Kidney capillary endothelial cell (primary cell): ENCODE data around the gene ZCCHC24.

Source experiments
- DNase-seq: peaks from one replicate; pipeline ENCODE4 v3.0.0-alpha.2; 2018; ENCODE audit warnings: low spot score

Gene ZCCHC24

GRCh38 chr10:79431428-79431827 is 14.0 kb downstream of the ZCCHC24 start:
- no peak for DNase-seq

- DNase-seq: no peak
Observed at GRCh38 chr10:79430936-79431335, 14.5 kb downstream of the ZCCHC24 start.

- DNase-seq: no peak
Observed at GRCh38 chr10:79430325-79430905, 15.0 kb downstream of the ZCCHC24 start.

- no peak for DNase-seq
Observed at GRCh38 chr10:79429751-79430150, 15.7 kb downstream of the ZCCHC24 start.

- no peak for DNase-seq
Observed at GRCh38 chr10:79427965-79428364, 17.5 kb downstream of the ZCCHC24 start.

GRCh38 chr10:79425074-79425532 is 20.3 kb downstream of the ZCCHC24 start:
- no peak for DNase-seq

GRCh38 chr10:79424221-79425073 is 21.0 kb downstream of the ZCCHC24 start:
- DNase-seq: no peak

GRCh38 chr10:79422178-79422892 is 23.1 kb downstream of the ZCCHC24 start:
- no peak for DNase-seq

GRCh38 chr10:79420974-79421688 is 24.3 kb downstream of the ZCCHC24 start:
- no peak for DNase-seq

- no peak for DNase-seq
Observed at GRCh38 chr10:79418886-79419595, 26.4 kb downstream of the ZCCHC24 start.

- DNase-seq: no peak
Observed at GRCh38 chr10:79418274-79418673, 27.1 kb downstream of the ZCCHC24 start.

- no peak for DNase-seq
Observed at GRCh38 chr10:79417731-79418130, 27.7 kb downstream of the ZCCHC24 start.

- DNase-seq: no peak
Observed at GRCh38 chr10:79417266-79417665, 28.2 kb downstream of the ZCCHC24 start.

- DNase-seq: no peak
Observed at GRCh38 chr10:79416578-79417255, 28.7 kb downstream of the ZCCHC24 start.

- no peak for DNase-seq
Observed at GRCh38 chr10:79415736-79416577, 29.5 kb downstream of the ZCCHC24 start.

GRCh38 chr10:79414714-79415113 is 30.7 kb downstream of the ZCCHC24 start:
- DNase-seq: no peak

- peak; percentile 60 for DNase-seq
Observed at GRCh38 chr10:79413196-79413595, 32.2 kb downstream of the ZCCHC24 start.

GRCh38 chr10:79412516-79412915 is 32.9 kb downstream of the ZCCHC24 start:
- no peak for DNase-seq

GRCh38 chr10:79411546-79412495 is 33.6 kb downstream of the ZCCHC24 start:
- no peak for DNase-seq
